GM12878 (cell line): ENCODE measurements around the gene BTBD9. TPM values are rescaled to one million over a fixed set of nuclear protein-coding genes. Genes with fewer than 3 reads are reported as not detected.

ENCODE experiments used
- ATAC-seq: fragments of 200-7000 bp; cut with Tn5 transposase; 3 replicates; pipeline ENCODE4 v1.9.1; 2020; ENCODE audit warnings: mild to moderate bottlenecking, moderate library complexity
- BruUV-seq: library from RNA; stranded (reverse); fragments of 400-500 nt; replicated peaks from 2 replicates; lab custom pipeline; 2021; lab: Mats Ljungman, UMichigan
- CTCF ChIA-PET: fragments of 300-600 bp; sonication (Branson Sonifier 250); formaldehyde crosslinking; extraction: SDS; loops from one replicate; lab custom pipeline; 2021; ENCODE audit warnings: inconsistent platforms; lab: Yijun Ruan, JAX
- POLR2A ChIA-PET: fragments of 350-600 bp; formaldehyde crosslinking; extraction: SDS; loops from one replicate; lab custom pipeline; 2021; ENCODE audit warnings: inconsistent platforms; lab: Charles Lee
- RAD21 ChIA-PET: fragments of 300-600 bp; sonication (Branson Sonifier 250); formaldehyde crosslinking; loops from one replicate; lab custom pipeline; 2023; ENCODE audit warnings: antibody characterized with exemption; ENCODE audit not compliant: unreplicated experiment; lab: Charles Lee
- SMC1A ChIA-PET: fragments of 300-600 bp; sonication (Branson Sonifier 250); formaldehyde crosslinking; loops from one replicate; lab custom pipeline; 2023; ENCODE audit not compliant: unreplicated experiment, uncharacterized antibody; lab: Charles Lee
- DNase-seq: peaks from one replicate; pipeline ENCODE4 v3.0.0-alpha.2; 2011; ENCODE audit warnings: low read depth, low spot score
- FAIRE-seq: peaks from 3 replicates; lab custom pipeline; 2011; peaks lifted over from hg19 to GRCh38; lab: Jason Lieb, UNC
- H2AFZ ChIP-seq: 2 replicates; pipeline ENCODE4 v1.6.0; 2011; ENCODE audit warnings: low read depth, low read length, control low read depth; ENCODE audit not compliant: control insufficient read depth
- H3K27ac ChIP-seq: 2 replicates; pipeline ENCODE4 v1.5.1; 2011; ENCODE audit warnings: control low read depth; ENCODE audit not compliant: control insufficient read depth, insufficient read depth
- H3K27me3 ChIP-seq, 2 experiments: replicated peaks in 1 of 2; 2 replicates each; pipeline versions ENCODE4 v1.6.0 to v1.6.1; 2011; ENCODE audit warnings: low read length in 1 of 2; ENCODE audit not compliant: control insufficient read depth in 2 of 2, insufficient read depth in 2 of 2
- H3K36me3 ChIP-seq, 2 experiments: 2 replicates each; pipeline ENCODE4 v1.5.1; 2011; ENCODE audit warnings: low read length in 1 of 2; ENCODE audit not compliant: control insufficient read depth in 2 of 2, insufficient read depth in 2 of 2
- H3K4me1 ChIP-seq: 2 replicates; pipeline ENCODE4 v1.6.1; 2011; ENCODE audit warnings: mild to moderate bottlenecking, low read length, moderate library complexity, mixed read lengths; ENCODE audit not compliant: control insufficient read depth, insufficient read depth
- H3K4me2 ChIP-seq: 2 replicates; pipeline ENCODE4 v1.6.0; 2011; ENCODE audit warnings: control low read depth; ENCODE audit not compliant: control insufficient read depth, insufficient read depth
- H3K4me3 ChIP-seq: fragments of 200-600 bp; sonication (generic); 2 replicates; pipeline ENCODE4 v1.5.1; 2016
- H3K79me2 ChIP-seq: 2 replicates; pipeline ENCODE4 v1.6.0; 2011; ENCODE audit warnings: low read length; ENCODE audit not compliant: control insufficient read depth, insufficient read depth
- H3K9ac ChIP-seq: 2 replicates; pipeline ENCODE4 v1.8.0; 2011; ENCODE audit warnings: low read length, control low read depth, mixed read lengths; ENCODE audit not compliant: control insufficient read depth, insufficient read depth
- H3K9me3 ChIP-seq: replicated peaks from 3 replicates; pipeline ENCODE4 v1.5.1; 2011; ENCODE audit warnings: mild to moderate bottlenecking, low read length; ENCODE audit not compliant: control insufficient read depth, insufficient read depth
- H4K20me1 ChIP-seq: 2 replicates; pipeline ENCODE4 v1.6.0; 2011; ENCODE audit not compliant: control insufficient read depth, insufficient read depth
- BACH1 ChIP-seq: fragments of 450-650 bp; IDR thresholded peaks from 2 replicates; pipeline ENCODE4 v1.6.1; 2017; ENCODE audit warnings: mild to moderate bottlenecking, borderline replicate concordance
- WGBS: methylation state at CpG from one replicate; pipeline ENCODE4 v1.1.6; 2016; ENCODE audit warnings: low lambda C conversion rate; ENCODE audit not compliant: insufficient replicate concordance, insufficient coverage; ENCODE audit errors: missing lambda C conversion rate; 5-methylcytosine and 5-hydroxymethylcytosine counted together
- in situ Hi-C: fragments of 300-500 bp; cut with MboI; formaldehyde crosslinking; loops from 9 replicates; pipeline ENCODE4 v1.14.3; 2018; ENCODE audit warnings: mixed read lengths
- intact Hi-C: fragments of 100-400 bp; cut with micrococcal nuclease; formaldehyde crosslinking; loops from one replicate; pipeline ENCODE4 v1.14.2; 2022; ENCODE audit not compliant: unreplicated experiment
- polyA plus RNA-seq, 11 experiments: library from polyadenylated mRNA; depleted of rRNA in 4 of 11; unstranded in 6 of 11; stranded (reverse) in 5 of 11; fragments of >200 nt; fragmentation: Nextera tagmentation in 4 of 11; fragmentation: Illumina TruSeq in 1 of 11; extraction: Ambion mirVana in 4 of 11; extraction: Trizol in 1 of 11; gene quantifications; 1 replicate in 1 of 11; 2 replicates in 10 of 11; pipeline versions ENCODE4 v1.2.1 to v1.2.3, GENCODE V29; 2011 to 2016; ENCODE audit warnings: inconsistent platforms in 2 of 11, missing spikeins in 2 of 11, low read depth in 1 of 11
- total RNA-seq, 4 experiments: library from RNA; depleted of rRNA in 3 of 4; stranded (reverse); fragments of >200 nt in 3 of 4; fragmentation: Illumina TruSeq in 1 of 4; extraction: Trizol in 1 of 4; gene quantifications; 2 replicates each; pipeline versions ENCODE4 v1.2.1 to v1.2.3, GENCODE V29; 2013 to 2021
- TF ChIP-seq, protein P1 (sequence below): fragments of 450-650 bp; IDR thresholded peaks from 2 replicates; pipeline ENCODE4 v1.6.1; 2016; ENCODE audit warnings: mild to moderate bottlenecking
- TF ChIP-seq, protein P2 (sequence below): IDR thresholded peaks from 2 replicates; pipeline ENCODE4 v1.6.1; 2012; ENCODE audit warnings: low read depth, low read length, improper control_type of control experiment

BTBD9 gene
- total and polyA plus RNA-seq, 10 of the 15 experiments (the other 5 are each of a cell fraction or from before 2014, with no cell fraction given) = 0.22 to 8.6 (median 4.6) TPM

DNA sequence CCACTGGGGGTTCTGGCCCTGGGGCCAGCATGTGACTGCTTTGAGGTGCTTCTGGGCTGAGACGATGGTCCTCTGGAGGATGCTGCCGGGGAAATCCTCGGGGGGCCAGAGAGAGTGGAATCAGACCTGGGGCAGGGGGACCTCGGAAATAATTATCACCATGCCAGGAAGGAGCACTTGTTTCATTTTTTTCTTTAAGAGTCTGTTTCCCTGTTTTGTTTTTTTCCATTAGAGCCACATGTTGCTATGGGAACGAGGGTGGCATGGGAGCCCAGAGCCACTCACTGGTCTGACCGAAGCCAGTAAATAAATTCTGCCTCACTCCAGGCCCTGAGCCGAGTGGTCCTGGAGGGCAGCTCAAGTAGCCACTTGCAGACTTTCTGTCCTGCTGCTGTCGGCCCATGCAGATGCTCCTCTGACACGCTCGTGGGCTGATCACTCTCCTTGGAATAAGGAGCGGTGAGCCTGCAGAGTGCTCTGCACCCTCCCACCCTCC is 455.1 kb downstream of the BTBD9 start (continued):
- TF ChIP-seq, protein P1, sequence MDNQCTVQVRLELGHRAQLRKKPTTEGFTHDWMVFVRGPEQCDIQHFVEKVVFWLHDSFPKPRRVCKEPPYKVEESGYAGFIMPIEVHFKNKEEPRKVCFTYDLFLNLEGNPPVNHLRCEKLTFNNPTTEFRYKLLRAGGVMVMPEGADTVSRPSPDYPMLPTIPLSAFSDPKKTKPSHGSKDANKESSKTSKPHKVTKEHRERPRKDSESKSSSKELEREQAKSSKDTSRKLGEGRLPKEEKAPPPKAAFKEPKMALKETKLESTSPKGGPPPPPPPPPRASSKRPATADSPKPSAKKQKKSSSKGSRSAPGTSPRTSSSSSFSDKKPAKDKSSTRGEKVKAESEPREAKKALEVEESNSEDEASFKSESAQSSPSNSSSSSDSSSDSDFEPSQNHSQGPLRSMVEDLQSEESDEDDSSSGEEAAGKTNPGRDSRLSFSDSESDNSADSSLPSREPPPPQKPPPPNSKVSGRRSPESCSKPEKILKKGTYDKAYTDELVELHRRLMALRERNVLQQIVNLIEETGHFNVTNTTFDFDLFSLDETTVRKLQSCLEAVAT = no peak
- TF ChIP-seq, protein P2, sequence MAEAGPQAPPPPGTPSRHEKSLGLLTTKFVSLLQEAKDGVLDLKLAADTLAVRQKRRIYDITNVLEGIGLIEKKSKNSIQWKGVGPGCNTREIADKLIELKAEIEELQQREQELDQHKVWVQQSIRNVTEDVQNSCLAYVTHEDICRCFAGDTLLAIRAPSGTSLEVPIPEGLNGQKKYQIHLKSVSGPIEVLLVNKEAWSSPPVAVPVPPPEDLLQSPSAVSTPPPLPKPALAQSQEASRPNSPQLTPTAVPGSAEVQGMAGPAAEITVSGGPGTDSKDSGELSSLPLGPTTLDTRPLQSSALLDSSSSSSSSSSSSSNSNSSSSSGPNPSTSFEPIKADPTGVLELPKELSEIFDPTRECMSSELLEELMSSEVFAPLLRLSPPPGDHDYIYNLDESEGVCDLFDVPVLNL = no peak

DNA sequence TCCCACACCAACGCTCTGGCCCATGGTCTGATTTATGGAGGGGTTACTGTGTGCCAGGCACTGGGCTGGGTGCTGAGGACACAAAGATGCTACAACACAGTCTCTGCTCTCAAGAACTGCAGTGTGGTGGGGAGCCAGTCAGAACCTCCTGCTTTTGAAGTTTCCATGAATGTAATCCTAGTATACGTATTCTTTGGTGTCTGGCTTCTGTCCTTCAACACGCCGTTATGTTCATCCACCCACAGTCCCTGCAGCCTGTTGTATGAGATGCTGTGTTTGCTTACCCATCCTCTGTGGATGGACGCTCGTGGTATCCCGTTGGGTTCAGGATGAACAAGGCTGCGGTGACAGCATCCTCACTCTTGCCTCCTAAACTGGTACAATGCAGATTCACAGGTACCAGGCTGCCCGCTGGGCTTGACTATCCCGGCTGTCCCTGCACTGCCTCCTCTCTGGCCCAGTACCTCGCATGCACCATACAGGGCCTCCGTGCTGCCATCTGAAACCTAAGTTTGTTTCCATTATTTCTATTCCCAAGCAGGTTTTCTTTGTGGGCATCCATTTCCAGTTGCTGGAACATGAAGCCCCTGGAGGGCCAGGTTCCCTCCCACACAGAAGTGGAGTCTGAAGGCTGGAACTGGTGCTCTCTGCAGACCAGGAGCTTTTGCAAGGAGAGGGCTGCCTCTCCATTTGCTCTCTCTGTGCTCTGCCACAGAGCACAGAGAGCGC is 455.7 kb downstream of the BTBD9 start:
- RAD21 ChIA-PET = no interaction called here

More for the DNA sequence above, 455.7 kb downstream of the BTBD9 start:
- no peak for TF ChIP-seq BACH1
- DNase-seq = no peak
- no TSS peak for BruUV-seq
- Histone ChIP-seq H3K4me1 (no peaks in the 10 kb centered on the region), H4K20me1 (no peaks in the 10 kb centered on the region), H3K79me2 (no peaks in the 10 kb centered on the region), H3K4me3 (no peak overlapping the region), H3K9me3 (no peaks in the 10 kb centered on the region), H2AFZ (no peak overlapping the region), H3K4me2 (no peak overlapping the region), H3K27me3 (no peaks in the 10 kb centered on the region), H3K27ac (no peak overlapping the region), H3K36me3 (no peaks in the 10 kb centered on the region), H3K9ac (no peak overlapping the region)
- intact Hi-C loops (no loop called here), in situ Hi-C loops (no loop called here)
- no peak for ATAC-seq
- CTCF ChIA-PET = interaction anchor here (0.8 kb wide), 1 partner anchor 310 kb away, joined by 4 read pairs; no protein-coding TSS in a partner anchor
- SMC1A ChIA-PET = interaction anchor here (1.1 kb wide), 1 partner anchor 14 kb away, joined by 3 read pairs; no protein-coding TSS in a partner anchor
- POLR2A ChIA-PET = no interaction called here
- no peak for FAIRE-seq
- 78% methylated on average over 13 of the region's 13 CpGs for WGBS
